Bronchial epithelial cell (primary cell): ENCODE measurements around the gene HMGXB3. TPM values are rescaled to one million over a fixed set of nuclear protein-coding genes. Genes with fewer than 3 reads are reported as not detected.

Experiments used
- DNase-seq: peaks from one replicate; pipeline ENCODE4 v3.0.0-alpha.2; 2010; ENCODE audit warnings: low read depth
- FAIRE-seq: peaks from 2 replicates; lab custom pipeline; 2011; peaks lifted over from hg19 to GRCh38; lab: Jason Lieb, UNC
- H3K27me3 ChIP-seq: 2 replicates; pipeline ENCODE4 v1.5.1; 2011; ENCODE audit warnings: low read length; ENCODE audit not compliant: control insufficient read depth, insufficient read depth
- H3K36me3 ChIP-seq: 2 replicates; pipeline ENCODE4 v1.5.1; 2011; ENCODE audit warnings: low read length; ENCODE audit not compliant: control insufficient read depth, insufficient read depth
- H3K4me3 ChIP-seq: 2 replicates; pipeline ENCODE4 v1.5.1; 2011; ENCODE audit warnings: mild to moderate bottlenecking, low read depth, low read length, control low read depth
- CTCF ChIP-seq: IDR thresholded peaks from 2 replicates; pipeline ENCODE4 v1.5.1; 2011; ENCODE audit warnings: mild to moderate bottlenecking, moderate library complexity, low read length, control low read depth, inconsistent platforms; ENCODE audit not compliant: insufficient read depth, severe bottlenecking
- total RNA-seq: library from RNA; depleted of rRNA; stranded (reverse); fragments of >200 nt; gene quantifications from 2 replicates; pipeline ENCODE4 v1.2.1, GENCODE V29; 2014

Gene HMGXB3
- total RNA-seq, 1 donor from 2014 or later, result 22.9 TPM

- no peak for DNase-seq
- FAIRE-seq, result no peak
- no peak for TF ChIP-seq CTCF
- Histone ChIP-seq H3K4me3 (no peak overlapping the region), H3K36me3 (peaks cover 4% of the 10 kb centered on the region), H3K27me3 (no peaks in the 10 kb centered on the region)
These were observed 7.1 kb upstream of the HMGXB3 start for GRCh38 chr5:149993471-149993870.

GRCh38 chr5:149995385-149996204, 4.9 kb upstream of the HMGXB3 start:
- H3K4me3 ChIP-seq, result no peak overlapping the region
- peaks cover 4% of the 10 kb centered on the region for H3K36me3 ChIP-seq
- no peaks in the 10 kb centered on the region for H3K27me3 ChIP-seq
- FAIRE-seq (no peak), DNase-seq (no peak)
- TF ChIP-seq CTCF, result no peak

- Histone ChIP-seq H3K36me3 (peaks cover 4% of the 10 kb centered on the region), H3K27me3 (no peaks in the 10 kb centered on the region), H3K4me3 (no peak overlapping the region)
- no peak for FAIRE-seq
- no peak for DNase-seq
- no peak for TF ChIP-seq CTCF
These were observed 4.2 kb upstream of the HMGXB3 start for GRCh38 chr5:149996205-149996890.

GRCh38 chr5:149998281-149998680, 2.3 kb upstream of the HMGXB3 start:
- DNase-seq (no peak), FAIRE-seq (no peak)
- H3K4me3 ChIP-seq, result no peak overlapping the region
- H3K27me3 ChIP-seq, result no peaks in the 10 kb centered on the region
- TF ChIP-seq CTCF, result no peak
- H3K36me3 ChIP-seq, result peaks cover 4% of the 10 kb centered on the region

- H3K36me3 ChIP-seq, result peaks cover 4% of the 10 kb centered on the region
- H3K4me3 ChIP-seq, result no peak overlapping the region
- peak; percentile 27 for DNase-seq
- no peak for TF ChIP-seq CTCF
- FAIRE-seq, result no peak
- no peaks in the 10 kb centered on the region for H3K27me3 ChIP-seq
These were observed 1.2 kb upstream of the HMGXB3 start for GRCh38 chr5:149999359-149999758.
